HG03432 (cell line): Measurements from ENCODE around the gene CSTF2T.
A peak's percentile ranks its signal among the peaks of the same experiment; 100 is the strongest.
"Not testable (repeated sequence)": the region's sequence is repeated elsewhere in the genome, so short reads cannot be mapped to it uniquely, and the experiment has no call there.

Experiments used
- ATAC-seq: cut with Tn5 transposase; IDR thresholded peaks from one replicate; pipeline ENCODE4 v1.9.1; 2021; ENCODE audit warnings: mild to moderate bottlenecking, moderate library complexity; ENCODE audit not compliant: unreplicated experiment

The CSTF2T gene

GRCh38 chr10:51699145-51699474 is 285 bp downstream of the CSTF2T start:
- ATAC-seq = peak; percentile 34

- no peak for ATAC-seq
Measured at GRCh38 chr10:51698473-51699063, 827 bp downstream of the CSTF2T start.

DNA sequence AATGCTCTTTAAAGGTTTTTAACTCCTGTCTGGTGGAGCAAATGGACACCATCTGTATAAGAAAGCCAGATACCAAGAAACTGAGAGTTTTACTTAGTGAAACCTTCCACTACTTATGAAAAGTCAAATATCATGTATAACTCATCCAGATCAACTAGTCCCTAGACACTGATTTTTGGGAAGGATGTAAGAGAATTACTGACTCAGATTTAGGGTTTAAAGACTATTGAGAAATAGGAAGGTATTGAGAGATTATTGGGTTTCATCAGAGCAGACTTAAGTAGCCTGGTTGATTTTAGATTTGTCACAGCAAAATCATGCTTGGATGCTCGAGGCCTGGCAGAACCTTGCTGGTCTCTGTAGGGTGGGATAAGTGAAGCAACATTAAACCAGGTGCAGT is 3.1 kb downstream of the CSTF2T start:
- no peak for ATAC-seq

DNA sequence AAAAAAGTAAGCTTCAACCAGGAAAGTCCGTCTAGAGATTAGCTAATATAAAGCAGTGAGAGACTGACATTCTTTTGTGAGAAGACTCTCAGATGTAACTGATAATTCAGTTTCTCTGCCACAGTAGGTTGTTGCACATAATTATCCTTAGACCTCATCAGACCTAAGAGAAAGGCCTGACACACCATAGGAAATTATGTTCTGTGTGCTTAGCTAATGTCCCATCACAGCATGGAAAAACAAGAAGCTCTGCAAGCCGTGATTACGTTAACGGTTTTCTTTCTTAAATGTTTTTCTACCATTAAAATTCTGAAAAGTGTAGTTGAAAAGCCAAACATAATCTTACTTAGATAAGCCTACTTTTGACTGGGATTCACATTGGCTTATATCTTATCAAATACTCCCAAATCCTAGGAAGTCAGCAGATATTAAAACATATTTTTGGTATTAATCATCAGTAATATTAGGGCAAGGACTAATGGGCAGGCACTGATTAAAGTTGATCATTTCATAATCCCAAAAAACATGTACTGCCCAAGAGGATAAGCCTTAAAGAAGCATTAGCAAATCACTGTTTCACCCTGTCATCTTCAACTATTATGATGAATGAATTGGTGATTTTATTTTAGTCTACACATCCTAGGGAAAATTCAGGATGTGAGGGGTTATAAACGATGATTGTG is 5.2 kb downstream of the CSTF2T start:
- no peak for ATAC-seq

DNA sequence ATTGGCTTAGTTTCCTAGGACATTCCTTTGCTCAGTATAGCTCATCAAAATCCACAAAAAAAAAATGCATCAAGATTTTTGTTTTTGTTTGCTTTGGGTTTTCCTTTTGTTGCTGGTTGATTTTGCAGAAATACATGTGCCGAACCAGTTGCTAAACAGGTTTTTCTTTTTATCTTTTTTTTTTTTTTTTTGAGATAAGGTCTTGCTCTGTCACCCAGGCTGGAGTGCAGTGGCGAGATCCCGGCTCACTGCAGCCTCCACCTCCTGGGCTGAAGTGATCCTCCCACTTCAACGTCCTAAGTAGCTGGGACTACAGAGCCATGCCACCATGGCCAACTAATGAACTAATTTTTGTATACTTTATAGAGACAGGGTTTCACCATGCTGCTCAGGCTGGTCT is 8.3 kb downstream of the CSTF2T start:
- no peak for ATAC-seq

DNA sequence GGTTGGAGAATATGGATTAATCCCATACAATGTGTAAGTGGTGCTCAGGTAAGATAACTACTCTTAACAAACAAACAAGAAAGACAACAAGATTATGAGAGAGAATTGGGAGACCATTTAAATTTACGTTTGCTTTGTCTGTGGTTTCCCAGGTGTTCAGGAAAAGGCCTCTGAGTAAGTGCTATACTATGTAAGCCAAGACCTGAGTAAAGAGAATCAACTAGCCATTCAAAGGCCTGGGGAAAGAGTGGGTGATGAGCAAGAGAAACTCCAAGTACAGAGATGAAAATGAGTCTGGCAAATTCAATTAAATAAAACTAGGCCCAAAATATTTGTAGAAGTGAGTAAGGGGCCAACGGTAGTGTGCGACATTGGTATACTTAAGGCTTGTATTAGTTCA is 9.9 kb downstream of the CSTF2T start:
- ATAC-seq = no peak

- ATAC-seq = not testable (repeated sequence)
Measured at GRCh38 chr10:51688826-51689225, 10.6 kb downstream of the CSTF2T start.

DNA sequence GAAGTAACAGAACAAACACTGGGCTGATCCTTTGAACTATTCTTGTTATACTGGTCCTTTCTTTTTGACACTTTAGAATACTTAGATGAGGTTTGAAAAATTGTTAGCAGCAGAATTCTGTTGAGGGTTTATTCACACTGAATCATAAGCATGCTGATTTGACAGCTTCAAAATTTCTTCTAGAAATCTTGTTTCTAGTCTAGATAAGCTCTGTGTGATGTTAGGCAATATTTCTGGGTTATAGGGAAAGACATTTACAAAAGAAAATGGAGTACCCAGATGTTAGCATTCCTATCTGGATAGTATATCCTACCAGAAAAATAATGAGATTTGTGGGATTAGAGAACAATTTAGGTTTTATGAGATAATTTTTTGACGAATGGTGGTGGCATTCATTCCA is 12.1 kb downstream of the CSTF2T start:
- no peak for ATAC-seq

DNA sequence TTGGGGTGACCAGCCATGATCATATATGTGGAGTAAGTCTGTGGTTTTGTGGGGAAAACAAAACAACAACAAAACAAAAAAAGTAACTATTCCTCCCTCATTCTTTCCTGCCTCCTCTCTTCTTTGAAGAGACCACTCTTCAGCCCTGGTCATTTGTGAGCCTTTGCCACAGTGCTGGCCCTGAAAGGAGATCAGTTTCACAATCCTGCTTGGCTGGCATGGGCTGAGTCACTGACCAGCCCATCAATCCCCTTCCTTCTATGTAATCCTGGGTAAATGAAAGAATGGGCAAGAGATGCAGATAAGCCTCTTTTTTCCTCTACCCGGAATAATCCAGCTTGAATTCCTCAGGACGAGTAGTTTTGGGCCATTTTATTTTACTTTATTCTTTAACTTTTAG is 13.6 kb downstream of the CSTF2T start:
- ATAC-seq = no peak

- ATAC-seq = no peak
Measured at GRCh38 chr10:51683031-51683691, 16.2 kb downstream of the CSTF2T start.

DNA sequence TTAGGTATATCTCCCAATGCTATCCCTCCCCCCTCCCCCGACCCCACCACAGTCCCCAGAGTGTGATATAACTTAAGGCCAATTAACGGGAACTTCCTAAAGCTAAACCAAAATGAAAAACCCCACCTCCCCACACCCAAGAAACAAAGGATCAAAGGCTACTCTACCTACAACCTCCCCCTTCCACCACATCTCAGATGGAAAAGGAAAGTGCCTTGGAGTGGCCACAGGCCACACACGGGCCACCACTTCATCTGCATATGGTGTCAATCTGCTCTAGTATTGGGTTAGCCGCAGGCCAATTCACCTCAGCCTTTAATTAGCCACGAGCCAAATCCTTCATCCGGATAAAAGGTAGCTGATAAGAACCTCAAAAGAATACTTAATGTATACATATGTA is 19.6 kb downstream of the CSTF2T start:
- ATAC-seq = no peak

DNA sequence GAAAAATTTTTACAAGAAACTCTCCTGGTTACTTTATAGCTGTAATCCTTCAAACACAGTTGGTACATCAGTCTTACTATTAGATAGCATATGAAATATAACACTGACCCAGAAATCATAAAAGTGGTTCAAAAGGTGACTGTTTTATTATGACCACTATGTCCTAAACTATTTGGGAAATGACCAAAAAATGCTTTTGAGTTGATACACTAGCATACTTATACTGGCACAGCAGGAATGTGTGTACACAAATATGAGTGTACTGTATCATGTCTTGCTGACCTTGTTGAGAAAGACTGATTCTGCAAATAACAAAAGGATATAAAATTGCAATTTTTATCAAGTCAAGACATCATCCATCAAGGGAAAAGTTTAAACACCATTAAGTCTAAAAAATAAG is 24.3 kb downstream of the CSTF2T start:
- ATAC-seq = no peak

DNA sequence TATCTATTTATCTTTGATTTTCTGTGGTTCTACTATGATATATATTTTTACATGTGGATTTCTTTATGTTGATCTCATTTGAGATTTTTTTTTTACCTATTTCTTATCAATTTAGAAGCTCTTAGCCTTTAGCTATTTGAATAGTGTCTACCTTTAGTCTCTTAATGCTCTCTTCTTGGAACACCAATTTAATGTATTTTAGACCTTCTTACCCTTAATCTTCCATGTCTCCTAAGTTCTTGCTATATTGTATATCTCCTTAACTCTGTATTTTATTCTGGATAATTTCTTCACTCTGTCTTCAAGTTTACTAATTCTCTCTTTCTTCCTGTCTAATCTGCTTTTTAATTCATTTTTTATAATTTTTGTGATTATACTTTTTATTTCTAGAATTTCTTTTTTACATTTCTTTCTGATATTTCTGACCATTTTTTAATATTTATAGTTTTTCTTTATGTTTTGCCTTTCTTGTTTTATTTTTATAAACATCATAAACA is 27.3 kb downstream of the CSTF2T start:
- ATAC-seq = no peak

DNA sequence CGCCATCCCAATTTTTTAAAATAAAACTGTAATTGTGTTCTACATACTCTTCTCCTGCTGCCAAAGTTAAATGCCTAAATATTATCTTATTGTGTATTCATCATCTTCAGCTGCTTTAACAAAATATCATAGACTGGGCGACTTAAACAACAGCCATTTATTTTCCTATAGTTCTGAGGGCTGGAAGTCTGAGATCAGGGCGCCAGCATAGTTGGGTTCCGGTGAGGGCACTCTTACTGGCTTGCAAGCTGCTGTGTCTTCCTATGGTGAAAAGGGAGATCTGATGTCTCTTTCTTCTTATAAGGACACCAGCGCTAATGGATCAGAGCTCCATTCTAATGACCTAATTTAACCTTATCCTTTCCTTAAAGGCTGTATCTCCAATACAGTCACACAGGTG is 30.4 kb downstream of the CSTF2T start:
- no peak for ATAC-seq

DNA sequence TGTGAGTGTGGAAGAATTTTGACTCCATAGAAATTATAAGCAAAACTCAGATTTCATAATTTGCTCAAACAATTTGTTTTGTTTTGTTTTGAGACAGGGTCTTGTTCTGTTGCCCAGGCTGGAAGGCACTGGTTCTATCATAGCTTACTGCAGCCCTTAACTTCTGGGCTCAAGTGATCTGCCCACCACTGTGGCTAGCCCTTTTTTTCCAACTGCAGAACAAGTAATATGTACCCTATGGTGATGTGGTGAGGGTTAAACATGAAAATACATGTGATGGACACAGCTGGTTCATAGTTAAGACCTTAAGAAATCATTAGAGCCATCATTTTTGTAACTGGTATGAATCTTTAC is 31.1 kb downstream of the CSTF2T start:
- no peak for ATAC-seq

DNA sequence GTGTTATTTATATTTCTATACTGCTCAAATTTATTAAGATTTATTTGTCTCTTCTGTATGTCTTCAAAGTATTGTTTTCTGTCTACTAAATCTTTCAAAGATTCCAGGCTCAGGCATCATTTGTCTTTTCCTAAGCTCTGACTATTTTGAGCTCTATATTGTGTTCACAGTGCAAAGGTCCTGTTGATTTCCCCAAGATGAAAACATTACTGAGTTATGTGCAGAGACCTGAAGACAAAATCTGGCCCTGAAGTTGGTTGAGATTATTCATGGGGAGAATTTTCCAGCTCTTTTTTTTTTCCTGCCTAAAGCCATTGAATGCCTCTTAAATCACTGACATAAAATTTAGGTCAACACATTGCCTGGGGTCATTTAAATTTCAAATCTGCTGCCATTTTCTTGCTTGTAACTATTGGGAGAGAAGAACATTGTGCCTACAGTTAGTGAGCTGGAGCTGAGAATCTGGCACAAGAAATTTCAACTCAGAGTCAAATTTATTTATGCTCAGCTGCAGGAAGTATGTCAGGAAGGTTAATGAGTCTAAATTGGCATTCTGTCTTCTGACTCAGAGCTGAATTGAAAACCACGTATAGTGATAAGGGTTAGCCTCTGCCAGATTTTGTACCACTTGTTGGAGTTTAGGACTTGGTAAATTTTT is 31.6 kb downstream of the CSTF2T start:
- no peak for ATAC-seq

- no peak for ATAC-seq
Measured at GRCh38 chr10:51666456-51666855, 32.9 kb downstream of the CSTF2T start.

GRCh38 chr10:51663086-51663485 is 36.3 kb downstream of the CSTF2T start:
- no peak for ATAC-seq

DNA sequence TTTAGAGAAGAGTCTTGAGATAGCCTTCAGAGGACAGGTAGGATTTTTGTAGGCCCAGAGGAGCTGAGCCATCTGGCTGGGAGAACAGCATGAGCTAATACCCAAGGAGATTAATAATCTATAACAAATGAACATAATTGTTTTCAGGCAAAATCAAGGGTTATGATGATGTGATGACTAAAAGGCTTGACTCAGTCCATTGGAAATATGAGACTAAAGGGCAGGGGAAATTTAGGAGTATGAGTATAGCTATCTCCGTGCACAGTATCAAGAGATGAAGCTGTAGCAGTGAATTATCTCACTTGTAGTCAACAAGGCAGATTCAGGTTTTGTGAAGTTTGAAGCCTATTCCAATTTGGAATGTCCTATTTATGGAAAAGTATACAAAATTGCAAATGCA is 40.1 kb downstream of the CSTF2T start:
- ATAC-seq = no peak

- ATAC-seq = no peak
Measured at GRCh38 chr10:51658000-51658399, 41.4 kb downstream of the CSTF2T start.

- ATAC-seq = no peak
Measured at GRCh38 chr10:51656503-51656902, 42.9 kb downstream of the CSTF2T start.

DNA sequence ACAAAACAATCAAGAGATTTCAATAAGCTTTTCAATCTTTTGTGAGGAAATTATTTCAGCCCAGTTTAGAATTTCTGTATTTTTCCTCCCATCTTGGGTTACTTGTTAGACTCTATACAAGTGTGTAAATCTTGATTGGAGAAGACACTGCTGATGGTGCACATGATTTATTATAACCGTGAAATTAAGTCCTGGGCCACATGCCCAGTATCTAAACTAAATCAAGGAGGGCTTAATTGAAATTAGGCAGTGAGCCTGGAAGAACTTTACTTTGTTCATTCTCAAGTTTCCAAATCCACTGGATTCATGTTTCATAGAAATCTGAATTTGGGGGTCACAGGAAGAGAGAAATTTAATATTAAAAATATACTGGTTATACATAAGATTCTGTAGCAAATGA is 44.5 kb downstream of the CSTF2T start:
- no peak for ATAC-seq
